PC-3 (cell line): ENCODE measurements around the gene PTCD2.

ENCODE experiments used
- EZH2 ChIP-seq: fragments of 300-600 bp; sonication (generic); IDR thresholded peaks from one replicate; pipeline ENCODE4 v1.6.1; 2017; ENCODE audit warnings: antibody characterized with exemption, mild to moderate bottlenecking, low read length; ENCODE audit not compliant: unreplicated experiment
- EZH2phosphoT487 ChIP-seq: fragments of 300-600 bp; sonication (generic); IDR thresholded peaks from 2 replicates; pipeline ENCODE4 v1.6.1; 2018; ENCODE audit warnings: mild to moderate bottlenecking, antibody characterized with exemption, low read length, borderline replicate concordance
- TF ChIP-seq, protein P1 (sequence below): fragments of 300-600 bp; sonication (generic); conservative IDR thresholded peaks from 2 replicates; pipeline ENCODE4 v1.5.1; 2017; ENCODE audit warnings: antibody characterized with exemption, low read depth, mild to moderate bottlenecking, low read length

DNA sequence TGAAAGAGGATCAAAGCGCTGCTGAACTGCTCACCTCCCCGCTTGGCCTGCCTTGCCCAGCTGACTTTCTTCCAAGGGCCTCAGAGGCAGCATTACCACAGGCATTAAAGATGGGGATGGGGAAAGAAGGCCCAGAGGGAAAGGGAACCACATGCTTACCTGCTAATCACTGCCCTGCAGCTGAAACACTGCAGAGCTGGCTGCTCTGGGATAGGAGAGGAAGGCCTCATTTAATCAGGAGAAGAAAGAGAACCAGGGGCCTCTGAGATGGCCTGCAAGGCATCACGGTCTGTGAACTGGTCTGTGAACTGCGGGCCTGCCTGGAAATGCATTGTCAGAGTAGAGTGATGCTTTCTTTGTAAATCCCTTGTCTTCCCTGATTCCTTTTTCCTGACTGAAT lies 44.8 kb downstream of the PTCD2 start:
- TF ChIP-seq, protein P1, sequence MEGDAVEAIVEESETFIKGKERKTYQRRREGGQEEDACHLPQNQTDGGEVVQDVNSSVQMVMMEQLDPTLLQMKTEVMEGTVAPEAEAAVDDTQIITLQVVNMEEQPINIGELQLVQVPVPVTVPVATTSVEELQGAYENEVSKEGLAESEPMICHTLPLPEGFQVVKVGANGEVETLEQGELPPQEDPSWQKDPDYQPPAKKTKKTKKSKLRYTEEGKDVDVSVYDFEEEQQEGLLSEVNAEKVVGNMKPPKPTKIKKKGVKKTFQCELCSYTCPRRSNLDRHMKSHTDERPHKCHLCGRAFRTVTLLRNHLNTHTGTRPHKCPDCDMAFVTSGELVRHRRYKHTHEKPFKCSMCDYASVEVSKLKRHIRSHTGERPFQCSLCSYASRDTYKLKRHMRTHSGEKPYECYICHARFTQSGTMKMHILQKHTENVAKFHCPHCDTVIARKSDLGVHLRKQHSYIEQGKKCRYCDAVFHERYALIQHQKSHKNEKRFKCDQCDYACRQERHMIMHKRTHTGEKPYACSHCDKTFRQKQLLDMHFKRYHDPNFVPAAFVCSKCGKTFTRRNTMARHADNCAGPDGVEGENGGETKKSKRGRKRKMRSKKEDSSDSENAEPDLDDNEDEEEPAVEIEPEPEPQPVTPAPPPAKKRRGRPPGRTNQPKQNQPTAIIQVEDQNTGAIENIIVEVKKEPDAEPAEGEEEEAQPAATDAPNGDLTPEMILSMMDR, result no peak
- no peak for TF ChIP-seq EZH2
- TF ChIP-seq EZH2phosphoT487, result no peak
